ENCODE results near the gene HTR4.

- TF ChIP-seq CTCF (IDR thresholded peaks at IDR 0.05) (no peak), POLR2AphosphoS5 (IDR thresholded peaks at IDR 0.05) (no peak)
Measured at GRCh38 chr5:148606296-148606695, 48.0 kb downstream of the HTR4 start.
